H9 (cell line): ENCODE measurements around the gene ARFIP1. TPM values are rescaled to one million over a fixed set of nuclear protein-coding genes. Genes with fewer than 3 reads are reported as not detected.
A peak's percentile ranks its signal among the peaks of the same experiment; 100 is the strongest.

Source experiments
- DNase-seq: peaks from one replicate; pipeline ENCODE4 v3.0.0-alpha.2; 2017
- H2AFZ ChIP-seq: one replicate; pipeline ENCODE4 v1.6.1; 2013; ENCODE audit warnings: mild to moderate bottlenecking, low read length, control low read depth, moderate library complexity
- H2AK5ac ChIP-seq: 2 replicates; pipeline ENCODE4 v1.6.1; 2013; ENCODE audit warnings: low read length, control low read depth, mixed read lengths; ENCODE audit not compliant: insufficient read length
- H2BK120ac ChIP-seq: one replicate; pipeline ENCODE4 v1.6.1; 2013; ENCODE audit warnings: low read depth, mild to moderate bottlenecking, low read length, control low read depth, inconsistent platforms; ENCODE audit not compliant: poor library complexity, severe bottlenecking
- H2BK12ac ChIP-seq: 2 replicates; pipeline ENCODE4 v1.6.1; 2013; ENCODE audit warnings: low read length, control low read depth, mixed read lengths, low read depth; ENCODE audit not compliant: insufficient read length
- H2BK15ac ChIP-seq: 2 replicates; pipeline ENCODE4 v1.6.1; 2013; ENCODE audit warnings: low read depth, low read length, control low read depth
- H2BK20ac ChIP-seq: one replicate; pipeline ENCODE4 v1.6.1; 2013; ENCODE audit warnings: low read depth, mild to moderate bottlenecking, low read length, control low read depth, inconsistent platforms; ENCODE audit not compliant: poor library complexity, severe bottlenecking
- H2BK5ac ChIP-seq: 2 replicates; pipeline ENCODE4 v1.6.1; 2013; ENCODE audit warnings: low read length, control low read depth, mixed read lengths; ENCODE audit not compliant: insufficient read length
- H3K14ac ChIP-seq: 2 replicates; pipeline ENCODE4 v1.6.1; 2013; ENCODE audit warnings: low read length, control low read depth; ENCODE audit not compliant: insufficient read depth
- H3K18ac ChIP-seq: 2 replicates; pipeline ENCODE4 v1.6.1; 2013; ENCODE audit warnings: low read depth, mild to moderate bottlenecking, mixed read lengths, low read length, control low read depth; ENCODE audit not compliant: insufficient read length
- H3K23ac ChIP-seq: 2 replicates; pipeline ENCODE4 v1.6.1; 2013; ENCODE audit warnings: low read length, control low read depth, mixed read lengths, low read depth; ENCODE audit not compliant: insufficient read length
- H3K23me2 ChIP-seq: 2 replicates; pipeline ENCODE4 v1.6.1; 2013; ENCODE audit warnings: low read depth, mild to moderate bottlenecking, mixed read lengths, low read length, control low read depth; ENCODE audit not compliant: insufficient read length, poor library complexity, severe bottlenecking
- H3K27ac ChIP-seq: 2 replicates; pipeline ENCODE4 v1.5.1; 2013; ENCODE audit warnings: low read length, control low read depth, mixed read lengths, low read depth; ENCODE audit not compliant: insufficient read length
- H3K27me3 ChIP-seq: 2 replicates; pipeline ENCODE4 v1.6.1; 2013; ENCODE audit warnings: low read length, control low read depth, inconsistent platforms; ENCODE audit not compliant: insufficient read depth
- H3K4ac ChIP-seq: 2 replicates; pipeline ENCODE4 v1.6.1; 2013; ENCODE audit warnings: low read depth, mild to moderate bottlenecking, control low read depth, inconsistent platforms, low read length, moderate library complexity
- H3K4me1 ChIP-seq: 2 replicates; pipeline ENCODE4 v1.6.1; 2013; ENCODE audit warnings: low read length, control low read depth, inconsistent platforms; ENCODE audit not compliant: insufficient read depth
- H3K4me2 ChIP-seq: 2 replicates; pipeline ENCODE4 v1.6.1; 2013; ENCODE audit warnings: low read length, control low read depth, mixed read lengths; ENCODE audit not compliant: insufficient read length, insufficient read depth
- H3K56ac ChIP-seq: 2 replicates; pipeline ENCODE4 v1.6.1; 2013; ENCODE audit warnings: low read depth, mild to moderate bottlenecking, mixed read lengths, low read length, control low read depth; ENCODE audit not compliant: insufficient read length
- H3K79me1 ChIP-seq: 2 replicates; pipeline ENCODE4 v1.6.1; 2013; ENCODE audit warnings: low read depth, mild to moderate bottlenecking, moderate library complexity, low read length, control low read depth, inconsistent platforms; ENCODE audit not compliant: insufficient read depth, poor library complexity, severe bottlenecking
- H3K79me2 ChIP-seq: 2 replicates; pipeline ENCODE4 v1.6.1; 2013; ENCODE audit warnings: low read length, control low read depth, inconsistent platforms; ENCODE audit not compliant: insufficient read depth
- H3K9ac ChIP-seq: 2 replicates; pipeline ENCODE4 v1.6.1; 2013; ENCODE audit warnings: low read length, control low read depth, mixed read lengths; ENCODE audit not compliant: insufficient read length; ENCODE audit errors: extremely low read depth
- H3K9me3 ChIP-seq: one replicate; pipeline ENCODE4 v1.6.1; 2013; ENCODE audit warnings: low read depth, low read length, inconsistent platforms; ENCODE audit not compliant: control insufficient read depth
- H3T11ph ChIP-seq: one replicate; pipeline ENCODE4 v1.6.1; 2013; ENCODE audit warnings: mild to moderate bottlenecking, low read length, control low read depth, inconsistent platforms
- H4K20me1 ChIP-seq: one replicate; pipeline ENCODE4 v1.6.1; 2013; ENCODE audit not compliant: control insufficient read depth, insufficient read length, insufficient read depth
- H4K5ac ChIP-seq: 2 replicates; pipeline ENCODE4 v1.6.1; 2013; ENCODE audit warnings: low read depth, mild to moderate bottlenecking, mixed read lengths, low read length, control low read depth; ENCODE audit not compliant: insufficient read length
- H4K8ac ChIP-seq: replicated peaks from 2 replicates; pipeline ENCODE4 v1.6.1; 2013; ENCODE audit warnings: low read length, control low read depth, mixed read lengths, low read depth; ENCODE audit not compliant: insufficient read length
- H4K91ac ChIP-seq: 2 replicates; pipeline ENCODE4 v1.6.1; 2013; ENCODE audit warnings: low read depth, mild to moderate bottlenecking, moderate library complexity, mixed read lengths, low read length, control low read depth; ENCODE audit not compliant: insufficient read length
- H3K27ac Mint-ChIP-seq, 3 experiments: 2 replicates in 2 of 3; 3 replicates in 1 of 3; pipeline ENCODE4 v1.8.0; 2020 to 2021; ENCODE audit warnings: mixed read lengths in 3 of 3, mild to moderate bottlenecking in 1 of 3, moderate library complexity in 1 of 3
- H3K27me3 Mint-ChIP-seq: 2 replicates; pipeline ENCODE4 v1.8.0; 2021; ENCODE audit warnings: low read depth, mild to moderate bottlenecking, moderate library complexity, mixed read lengths
- H3K36me3 Mint-ChIP-seq, 3 experiments: 2 replicates in 2 of 3; 3 replicates in 1 of 3; pipeline ENCODE4 v1.8.0; 2020 to 2021; ENCODE audit warnings: low read depth in 3 of 3, mixed read lengths in 3 of 3; ENCODE audit not compliant: insufficient read depth in 1 of 3
- H3K4me1 Mint-ChIP-seq, 2 experiments: 2 replicates each; pipeline ENCODE4 v1.8.0; 2020; ENCODE audit warnings: mixed read lengths in 2 of 2
- H3K4me3 Mint-ChIP-seq, 2 experiments: 2 replicates in 1 of 2; 3 replicates in 1 of 2; pipeline ENCODE4 v1.8.0; 2020 to 2021; ENCODE audit warnings: mild to moderate bottlenecking in 2 of 2, mixed read lengths in 2 of 2, moderate library complexity in 1 of 2
- H3K9me3 Mint-ChIP-seq, 2 experiments: 2 replicates in 1 of 2; 3 replicates in 1 of 2; pipeline ENCODE4 v1.8.0; 2020; ENCODE audit warnings: mild to moderate bottlenecking in 2 of 2, mixed read lengths in 2 of 2, moderate library complexity in 1 of 2
- CTCF ChIP-seq: fragments of 200-600 bp; sonication (generic); conservative IDR thresholded peaks from 3 replicates; pipeline ENCODE4 v1.8.0; 2021; ENCODE audit warnings: antibody characterized with exemption, mild to moderate bottlenecking
- WGBS: extraction: QIAGEN DNeasy Blood & Tissue Kit; methylation state at CpG from one replicate; pipeline ENCODE4 v1.1.7; 2013; ENCODE audit warnings: missing lambda C conversion rate, low lambda C conversion rate, mixed read lengths; ENCODE audit not compliant: insufficient read length; ENCODE audit errors: extremely low coverage; 5-methylcytosine and 5-hydroxymethylcytosine counted together
- total RNA-seq: library from RNA; stranded (reverse); gene quantifications from 2 replicates; pipeline ENCODE4 v1.2.1, GENCODE V29; 2021

Gene ARFIP1
- total RNA-seq, 1 experiment from 2014 or later, result 30.8 TPM

- H2BK12ac ChIP-seq, result no peak overlapping the region
- Mint-ChIP-seq H3K27me3 (no peaks in the 10 kb centered on the region), H3K4me3 (no peak overlapping the region), H3K4me1 (peaks cover 27 to 39% of the 10 kb centered on the region in 2 experiments), H3K9me3 (peaks cover 17 to 18% of the 10 kb centered on the region in 2 experiments), H3K27ac (peak overlapping the region; percentile 34 to 94 (median 82); a peak in 6 of 7 replicates), H3K36me3 (peaks cover 15 to 18% (median 17%) of the 10 kb centered on the region in 3 experiments)
- H4K8ac ChIP-seq, result no peak overlapping the region
- H2AFZ ChIP-seq, result no peak overlapping the region
- H3K9ac ChIP-seq, result no peak overlapping the region
- no peak overlapping the region for H4K5ac ChIP-seq
- 100% methylated on average over 2 of the region's 2 CpGs for WGBS
- no peak overlapping the region for H2BK15ac ChIP-seq
- H3K56ac ChIP-seq, result no peak overlapping the region
- no peak for TF ChIP-seq CTCF
- H3K23ac ChIP-seq, result no peak overlapping the region
- H3K4me2 ChIP-seq, result peak overlapping the region; percentile 32
- H2AK5ac ChIP-seq, result no peak overlapping the region
- no peak overlapping the region for H3K14ac ChIP-seq
- H3K79me1 ChIP-seq, result no peaks in the 10 kb centered on the region
- H3K79me2 ChIP-seq, result no peaks in the 10 kb centered on the region
- no peaks in the 10 kb centered on the region for H3K9me3 ChIP-seq
- H3K18ac ChIP-seq, result no peak overlapping the region
- H3K4ac ChIP-seq, result no peak overlapping the region
- H4K91ac ChIP-seq, result no peak overlapping the region
- H3K4me1 ChIP-seq, result peaks cover 6% of the 10 kb centered on the region
- H3K27me3 ChIP-seq, result no peaks in the 10 kb centered on the region
- no peak for DNase-seq
- H3K23me2 ChIP-seq, result no peaks in the 10 kb centered on the region
- no peak overlapping the region for H2BK120ac ChIP-seq
- H3K27ac ChIP-seq, result peak overlapping the region; percentile 100
- H4K20me1 ChIP-seq, result no peaks in the 10 kb centered on the region
- no peak overlapping the region for H2BK20ac ChIP-seq
- no peak overlapping the region for H3T11ph ChIP-seq
- peak overlapping the region; percentile 55 for H2BK5ac ChIP-seq
Measured at GRCh38 chr4:152849350-152849749, 69.6 kb downstream of the ARFIP1 start.
